NCI-H2081 treated with DMSO at 0.1 percent for 48 hours (cell line): ENCODE measurements around the gene RTL10.

ENCODE experiments used
- DNase-seq: peaks from one replicate; lab custom pipeline; 2025; lab: John Stamatoyannopoulos, UW

RTL10 gene

GRCh38 chr22:19854778-19855503 is at the start of gene RTL10, which contains the start of gene GNB1L:
Gene RTL10, minus strand, starts transcription at chr22:19854874. Its CDS starts 2,613 bp downstream, at chr22:19852261.
Gene GNB1L, minus strand, starts transcription at chr22:19854874. Its CDS starts 33,519 bp downstream, at chr22:19821355.
- peak; percentile 76 for DNase-seq

- DNase-seq: no peak
Observed at GRCh38 chr22:19904174-19904856, 49.6 kb upstream of the RTL10 start.

GRCh38 chr22:19903513-19903912 is 48.8 kb upstream of the RTL10 start:
- no peak for DNase-seq

- no peak for DNase-seq
Observed at GRCh38 chr22:19903031-19903430, 48.4 kb upstream of the RTL10 start.

GRCh38 chr22:19902245-19902715 is 47.6 kb upstream of the RTL10 start:
- peak; percentile 40 for DNase-seq

- DNase-seq: no peak
Observed at GRCh38 chr22:19901577-19902244, 47.0 kb upstream of the RTL10 start.

- DNase-seq: no peak
Observed at GRCh38 chr22:19900707-19901436, 46.2 kb upstream of the RTL10 start.

- DNase-seq: no peak
Observed at GRCh38 chr22:19898831-19899567, 44.3 kb upstream of the RTL10 start.

- no peak for DNase-seq
Observed at GRCh38 chr22:19898145-19898544, 43.5 kb upstream of the RTL10 start.

GRCh38 chr22:19897726-19898125 is 43.1 kb upstream of the RTL10 start:
- DNase-seq: no peak

GRCh38 chr22:19896665-19897355 is 42.1 kb upstream of the RTL10 start:
- DNase-seq: no peak

GRCh38 chr22:19895160-19895849 is 40.6 kb upstream of the RTL10 start:
- no peak for DNase-seq

- no peak for DNase-seq
Observed at GRCh38 chr22:19893363-19893762, 38.7 kb upstream of the RTL10 start.

GRCh38 chr22:19892925-19893324 is 38.3 kb upstream of the RTL10 start:
- DNase-seq: no peak

- no peak for DNase-seq
Observed at GRCh38 chr22:19892257-19892879, 37.7 kb upstream of the RTL10 start.

GRCh38 chr22:19891317-19892256 is 36.9 kb upstream of the RTL10 start:
- DNase-seq: peak; percentile 91

GRCh38 chr22:19890502-19891316 is 36.0 kb upstream of the RTL10 start:
- DNase-seq: no peak

- DNase-seq: no peak
Observed at GRCh38 chr22:19889951-19890350, 35.3 kb upstream of the RTL10 start.
